Uterus (tissue), 4 donors: ENCODE results near the gene SHTN1. TPM values are rescaled to one million over a fixed set of nuclear protein-coding genes. Genes with fewer than 3 reads are reported as not detected.

Experiments
- DNase-seq, 2 donors: peaks; one replicate each; pipeline ENCODE4 v3.0.0-alpha.2; 2019 to 2020
- H3K27ac ChIP-seq, 2 donors: fragments of 200-600 bp; sonication (generic); 1 replicate in 1 of 2; 2 replicates in 1 of 2; pipeline ENCODE4 v1.5.1; 2016 to 2018
- H3K27me3 ChIP-seq, 2 donors: fragments of 200-600 bp; sonication (generic); one replicate each; pipeline ENCODE4 v1.5.1; 2018 to 2019; ENCODE audit warnings: control low read depth in 1 of 2
- H3K36me3 ChIP-seq, 2 donors: fragments of 200-600 bp; sonication (generic); one replicate each; pipeline ENCODE4 v1.5.1; 2019; ENCODE audit warnings: control low read depth in 1 of 2
- H3K4me1 ChIP-seq, 2 donors: fragments of 200-600 bp; sonication (generic); one replicate each; pipeline ENCODE4 v1.5.1; 2018 to 2019; ENCODE audit warnings: control low read depth in 1 of 2
- H3K4me3 ChIP-seq, 2 donors: fragments of 200-600 bp; sonication (generic); 1 replicate in 1 of 2; 2 replicates in 1 of 2; pipeline ENCODE4 v1.5.1; 2018 to 2019; ENCODE audit warnings: mild to moderate bottlenecking in 1 of 2
- H3K9me3 ChIP-seq, 2 donors: fragments of 200-600 bp; sonication (generic); one replicate each; pipeline ENCODE4 v1.5.1; 2019; ENCODE audit warnings: control low read depth in 1 of 2
- POLR2A ChIP-seq, 2 donors: fragments of 450-650 bp; IDR thresholded peaks; one replicate each; pipeline ENCODE4 v1.6.1; 2016; ENCODE audit warnings: antibody characterized with exemption in 2 of 2, mild to moderate bottlenecking in 1 of 2, moderate library complexity in 1 of 2
- intact Hi-C: fragments of 100-400 bp; cut with DNase I; formaldehyde crosslinking; loops from one replicate; pipeline ENCODE4 v1.15.1; 2023; ENCODE audit warnings: low total_unique reads
- total RNA-seq, 4 donors: library from RNA; depleted of rRNA in 3 of 4; stranded (reverse); fragments of >200 nt in 3 of 4; gene quantifications; one replicate each; pipeline versions ENCODE4 v1.1.0 to v1.2.4, GENCODE V29; 2014 to 2023
- TF ChIP-seq, protein P1 (sequence below), 4 experiments: fragments of 200-600 bp in 2 of 4; fragments of 450-650 bp in 2 of 4; sonication (generic) in 2 of 4; IDR thresholded peaks; one replicate each; pipeline ENCODE4 v1.5.1; 2016 to 2019; ENCODE audit warnings: antibody characterized with exemption in 4 of 4, mild to moderate bottlenecking in 2 of 4, moderate library complexity in 1 of 4
- donor health status: DM: yes; HTN: yes; CAD: no.

SHTN1 gene, protein sequence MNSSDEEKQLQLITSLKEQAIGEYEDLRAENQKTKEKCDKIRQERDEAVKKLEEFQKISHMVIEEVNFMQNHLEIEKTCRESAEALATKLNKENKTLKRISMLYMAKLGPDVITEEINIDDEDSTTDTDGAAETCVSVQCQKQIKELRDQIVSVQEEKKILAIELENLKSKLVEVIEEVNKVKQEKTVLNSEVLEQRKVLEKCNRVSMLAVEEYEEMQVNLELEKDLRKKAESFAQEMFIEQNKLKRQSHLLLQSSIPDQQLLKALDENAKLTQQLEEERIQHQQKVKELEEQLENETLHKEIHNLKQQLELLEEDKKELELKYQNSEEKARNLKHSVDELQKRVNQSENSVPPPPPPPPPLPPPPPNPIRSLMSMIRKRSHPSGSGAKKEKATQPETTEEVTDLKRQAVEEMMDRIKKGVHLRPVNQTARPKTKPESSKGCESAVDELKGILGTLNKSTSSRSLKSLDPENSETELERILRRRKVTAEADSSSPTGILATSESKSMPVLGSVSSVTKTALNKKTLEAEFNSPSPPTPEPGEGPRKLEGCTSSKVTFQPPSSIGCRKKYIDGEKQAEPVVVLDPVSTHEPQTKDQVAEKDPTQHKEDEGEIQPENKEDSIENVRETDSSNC
- total RNA-seq = 10 to 100 TPM in 1 of 4 donors, 1 to 10 TPM in 3; 4.9 to 19.6 (median 7.3) TPM

DNA sequence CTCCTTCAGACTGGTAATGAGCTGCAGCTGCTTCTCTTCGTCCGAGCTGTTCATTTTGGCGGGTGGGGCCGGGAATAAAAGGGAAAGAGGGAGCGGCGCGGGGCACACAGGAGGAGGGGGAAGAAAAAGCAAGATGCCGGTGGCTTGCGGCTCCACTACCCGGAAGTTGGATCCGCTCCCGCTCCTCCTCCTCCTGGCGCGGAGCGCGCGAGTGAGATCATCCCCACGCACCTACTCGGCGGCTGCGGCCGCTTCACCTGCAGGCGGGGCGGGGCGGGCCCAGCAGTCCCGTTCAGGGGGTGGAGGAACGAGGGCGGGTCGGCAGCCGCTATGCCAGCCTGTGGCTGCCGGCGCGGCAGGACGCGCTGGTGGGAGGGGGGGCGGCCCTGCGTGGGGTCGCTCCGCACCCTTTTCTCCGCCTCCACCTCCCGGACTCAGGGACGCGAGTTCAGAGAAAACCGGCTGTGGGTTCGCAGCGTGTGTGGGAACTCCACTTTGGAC, at the start of gene SHTN1:
TSS of gene SHTN1 (minus strand) at position 162 of the 501 bp plus-strand sequence. CDS start at position 54, 108 bp downstream.
- no peaks in the 10 kb centered on the region for H3K9me3 ChIP-seq
- intact Hi-C loops = no loop called here
- peak; percentile 58 to 78 for DNase-seq

DNA sequence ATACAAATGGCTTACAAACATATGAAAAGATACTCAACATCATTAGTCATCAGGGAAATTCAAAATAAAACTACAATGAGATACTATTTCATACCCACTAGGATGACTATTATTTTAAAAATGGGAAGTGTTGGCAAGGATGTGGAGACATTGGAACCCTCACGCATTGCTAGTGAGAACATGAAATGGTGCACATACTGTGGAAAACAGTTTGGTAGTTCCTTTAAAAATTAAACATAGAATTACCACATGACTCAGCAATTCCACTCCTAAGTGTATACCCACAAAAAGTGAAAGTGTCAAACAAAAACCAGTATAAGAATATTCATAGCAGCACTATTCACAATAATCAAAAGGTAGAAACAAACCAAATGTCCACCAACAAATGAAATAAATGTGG, 48.5 kb upstream of the SHTN1 start:
- no peak overlapping the region for H3K4me3 ChIP-seq
- intact Hi-C loops = no loop called here

More for the DNA sequence above, at the start of gene SHTN1:
- H3K4me3 ChIP-seq = peak within 1 kb of the TSS; percentile 36 to 58
- H3K27me3 ChIP-seq = no peaks in the 10 kb centered on the region
- H3K36me3 ChIP-seq = no peaks in the 10 kb centered on the region
- peak in 1 of 2 donors; percentile 46 for TF ChIP-seq POLR2A (IDR thresholded peaks at IDR 0.05)
- TF ChIP-seq, protein P1, sequence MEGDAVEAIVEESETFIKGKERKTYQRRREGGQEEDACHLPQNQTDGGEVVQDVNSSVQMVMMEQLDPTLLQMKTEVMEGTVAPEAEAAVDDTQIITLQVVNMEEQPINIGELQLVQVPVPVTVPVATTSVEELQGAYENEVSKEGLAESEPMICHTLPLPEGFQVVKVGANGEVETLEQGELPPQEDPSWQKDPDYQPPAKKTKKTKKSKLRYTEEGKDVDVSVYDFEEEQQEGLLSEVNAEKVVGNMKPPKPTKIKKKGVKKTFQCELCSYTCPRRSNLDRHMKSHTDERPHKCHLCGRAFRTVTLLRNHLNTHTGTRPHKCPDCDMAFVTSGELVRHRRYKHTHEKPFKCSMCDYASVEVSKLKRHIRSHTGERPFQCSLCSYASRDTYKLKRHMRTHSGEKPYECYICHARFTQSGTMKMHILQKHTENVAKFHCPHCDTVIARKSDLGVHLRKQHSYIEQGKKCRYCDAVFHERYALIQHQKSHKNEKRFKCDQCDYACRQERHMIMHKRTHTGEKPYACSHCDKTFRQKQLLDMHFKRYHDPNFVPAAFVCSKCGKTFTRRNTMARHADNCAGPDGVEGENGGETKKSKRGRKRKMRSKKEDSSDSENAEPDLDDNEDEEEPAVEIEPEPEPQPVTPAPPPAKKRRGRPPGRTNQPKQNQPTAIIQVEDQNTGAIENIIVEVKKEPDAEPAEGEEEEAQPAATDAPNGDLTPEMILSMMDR (IDR thresholded peaks at IDR 0.05) = no peak
- H3K4me1 ChIP-seq = no peaks in the 10 kb centered on the region
- peak within 1 kb of the TSS; percentile 28 to 57 for H3K27ac ChIP-seq

DNA sequence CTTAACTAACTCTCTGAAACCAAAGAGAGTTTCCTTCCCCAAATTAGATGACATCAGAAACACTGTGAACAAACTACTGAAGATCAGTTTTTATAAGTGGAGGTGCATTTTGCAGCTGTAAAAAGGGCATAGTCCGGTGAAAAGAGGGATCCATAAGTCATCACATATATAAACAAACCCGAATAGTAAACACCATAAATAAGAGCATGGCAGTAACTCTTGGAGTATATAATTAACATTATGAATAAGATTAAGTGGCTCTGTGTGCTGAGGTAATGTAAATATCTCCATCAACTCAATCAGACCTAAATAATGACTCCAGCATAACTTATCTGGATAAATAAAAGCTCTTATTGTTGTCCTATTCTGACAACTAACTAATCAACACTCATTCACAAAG, 43.0 kb upstream of the SHTN1 start:
- no peaks in the 10 kb centered on the region for H3K36me3 ChIP-seq
- no peaks in the 10 kb centered on the region for H3K4me1 ChIP-seq
- peaks cover 0 to 3% of the 10 kb centered on the region in 2 donors for H3K9me3 ChIP-seq
- no peaks in the 10 kb centered on the region for H3K27me3 ChIP-seq
- no peak overlapping the region for H3K27ac ChIP-seq
- no peak for DNase-seq
- H3K4me3 ChIP-seq = no peak overlapping the region
- TF ChIP-seq POLR2A (IDR thresholded peaks at IDR 0.05) = no peak
- TF ChIP-seq, protein P1 (IDR thresholded peaks at IDR 0.05) = no peak
- intact Hi-C loops = no loop called here

More for the DNA sequence above, 48.5 kb upstream of the SHTN1 start:
- Histone ChIP-seq H3K4me1 (no peaks in the 10 kb centered on the region), H3K9me3 (peaks cover 0 to 3% of the 10 kb centered on the region in 2 donors), H3K27me3 (no peaks in the 10 kb centered on the region), H3K36me3 (no peaks in the 10 kb centered on the region), H3K27ac (no peak overlapping the region)
- no peak for TF ChIP-seq POLR2A (IDR thresholded peaks at IDR 0.05)
- TF ChIP-seq, protein P1 (IDR thresholded peaks at IDR 0.05) = no peak
- no peak for DNase-seq

DNA sequence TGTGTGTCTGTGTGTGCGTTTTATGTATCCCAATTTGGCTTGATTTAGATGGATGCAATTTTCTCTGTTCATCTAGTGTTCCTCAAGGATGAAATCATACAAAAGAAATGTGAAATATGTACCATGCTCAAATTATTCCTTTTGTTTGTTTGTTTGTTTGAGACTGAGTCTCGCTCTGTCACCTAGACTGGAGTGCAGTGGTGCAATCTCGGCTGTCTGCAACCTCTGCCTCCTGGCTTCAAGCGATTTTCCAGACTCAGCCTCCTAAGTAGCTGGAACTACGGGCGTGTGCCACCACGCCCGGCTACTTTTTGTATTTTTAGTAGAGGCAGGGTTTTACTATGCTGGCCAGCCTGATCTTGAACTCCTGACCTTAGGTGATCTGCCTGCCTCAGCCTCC, 11.3 kb upstream of the SHTN1 start:
- Histone ChIP-seq H3K9me3 (no peaks in the 10 kb centered on the region), H3K4me3 (no peak overlapping the region), H3K4me1 (no peaks in the 10 kb centered on the region), H3K27me3 (no peaks in the 10 kb centered on the region), H3K36me3 (no peaks in the 10 kb centered on the region), H3K27ac (no peak overlapping the region)
- DNase-seq = no peak
- intact Hi-C loops = no loop called here
- TF ChIP-seq POLR2A (IDR thresholded peaks at IDR 0.05) = no peak
- TF ChIP-seq, protein P1 (IDR thresholded peaks at IDR 0.05) = no peak

DNA sequence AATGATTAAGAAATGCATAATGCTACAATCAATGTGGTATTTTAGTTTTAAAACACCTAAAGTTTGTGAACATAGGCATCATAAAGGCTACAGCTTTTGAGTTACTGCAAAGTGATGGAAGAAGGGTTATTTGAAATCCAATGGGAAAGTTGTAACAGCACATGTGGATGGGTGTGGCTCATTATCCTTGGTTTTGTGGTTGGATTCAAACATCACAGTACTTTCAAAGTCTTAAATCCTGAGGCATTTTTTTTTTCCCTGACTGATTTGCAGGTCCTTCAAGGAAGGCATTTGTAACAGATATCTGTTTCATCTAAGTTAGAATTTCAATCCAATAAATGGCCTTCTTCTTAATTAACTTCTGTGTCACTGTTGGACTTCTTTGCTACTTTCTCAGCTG, 9.8 kb upstream of the SHTN1 start:
- Histone ChIP-seq H3K36me3 (no peaks in the 10 kb centered on the region), H3K4me1 (no peaks in the 10 kb centered on the region), H3K9me3 (no peaks in the 10 kb centered on the region), H3K27me3 (no peaks in the 10 kb centered on the region), H3K27ac (no peak overlapping the region), H3K4me3 (no peak overlapping the region)
- intact Hi-C loops = no loop called here
- no peak for DNase-seq
- TF ChIP-seq, protein P1 (IDR thresholded peaks at IDR 0.05) = no peak
- no peak for TF ChIP-seq POLR2A (IDR thresholded peaks at IDR 0.05)
